NB4 (cell line): ENCODE results near the gene CCSER1.

Experiments used
- DNase-seq: peaks from one replicate; pipeline ENCODE4 v3.0.0; 2010; ENCODE audit warnings: low read depth
- H3K4me3 ChIP-seq: one replicate; pipeline ENCODE4 v1.5.1; 2011; ENCODE audit warnings: mild to moderate bottlenecking, low read depth, low read length, moderate library complexity
- MYC ChIP-seq: IDR thresholded peaks from 2 replicates; pipeline ENCODE4 v1.6.1; 2011; ENCODE audit warnings: low read depth, low read length
- POLR2A ChIP-seq: IDR thresholded peaks from 2 replicates; pipeline ENCODE4 v1.6.1; 2011; ENCODE audit warnings: mild to moderate bottlenecking; ENCODE audit not compliant: insufficient read length; ENCODE audit errors: extremely low read depth
- TF ChIP-seq, protein P1 (sequence below): IDR thresholded peaks from 2 replicates; pipeline ENCODE4 v1.6.1; 2011; ENCODE audit warnings: low read depth, low read length
- TF ChIP-seq, protein P2 (sequence below): IDR thresholded peaks from one replicate; pipeline ENCODE4 v1.5.1; 2012; ENCODE audit warnings: low read depth, low read length

Gene CCSER1

DNA sequence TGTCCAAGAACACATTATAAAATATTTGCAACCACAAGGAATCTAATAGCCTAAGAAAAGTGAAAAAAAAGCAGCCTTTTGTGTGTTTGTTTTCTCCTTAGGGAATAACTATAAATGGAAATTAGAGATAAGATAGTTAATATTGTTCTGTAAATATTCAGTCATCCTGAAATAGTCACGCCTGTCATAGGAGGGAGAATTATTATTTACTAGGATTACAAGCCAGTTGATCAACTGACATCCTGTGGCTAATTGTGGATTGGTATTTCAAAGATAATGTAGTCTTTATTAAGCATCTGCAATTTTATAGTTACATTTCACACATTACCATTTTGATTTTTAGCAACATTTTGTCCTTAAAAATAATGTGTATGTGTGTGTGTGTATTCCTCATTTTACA, 118.6 kb downstream of the CCSER1 start:
- TF ChIP-seq, protein P1, sequence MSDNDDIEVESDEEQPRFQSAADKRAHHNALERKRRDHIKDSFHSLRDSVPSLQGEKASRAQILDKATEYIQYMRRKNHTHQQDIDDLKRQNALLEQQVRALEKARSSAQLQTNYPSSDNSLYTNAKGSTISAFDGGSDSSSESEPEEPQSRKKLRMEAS: no peak
- TF ChIP-seq, protein P2, sequence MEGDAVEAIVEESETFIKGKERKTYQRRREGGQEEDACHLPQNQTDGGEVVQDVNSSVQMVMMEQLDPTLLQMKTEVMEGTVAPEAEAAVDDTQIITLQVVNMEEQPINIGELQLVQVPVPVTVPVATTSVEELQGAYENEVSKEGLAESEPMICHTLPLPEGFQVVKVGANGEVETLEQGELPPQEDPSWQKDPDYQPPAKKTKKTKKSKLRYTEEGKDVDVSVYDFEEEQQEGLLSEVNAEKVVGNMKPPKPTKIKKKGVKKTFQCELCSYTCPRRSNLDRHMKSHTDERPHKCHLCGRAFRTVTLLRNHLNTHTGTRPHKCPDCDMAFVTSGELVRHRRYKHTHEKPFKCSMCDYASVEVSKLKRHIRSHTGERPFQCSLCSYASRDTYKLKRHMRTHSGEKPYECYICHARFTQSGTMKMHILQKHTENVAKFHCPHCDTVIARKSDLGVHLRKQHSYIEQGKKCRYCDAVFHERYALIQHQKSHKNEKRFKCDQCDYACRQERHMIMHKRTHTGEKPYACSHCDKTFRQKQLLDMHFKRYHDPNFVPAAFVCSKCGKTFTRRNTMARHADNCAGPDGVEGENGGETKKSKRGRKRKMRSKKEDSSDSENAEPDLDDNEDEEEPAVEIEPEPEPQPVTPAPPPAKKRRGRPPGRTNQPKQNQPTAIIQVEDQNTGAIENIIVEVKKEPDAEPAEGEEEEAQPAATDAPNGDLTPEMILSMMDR: no peak
- TF ChIP-seq POLR2A (no peak), MYC (no peak)
- DNase-seq: no peak
- no peak overlapping the region for H3K4me3 ChIP-seq

DNA sequence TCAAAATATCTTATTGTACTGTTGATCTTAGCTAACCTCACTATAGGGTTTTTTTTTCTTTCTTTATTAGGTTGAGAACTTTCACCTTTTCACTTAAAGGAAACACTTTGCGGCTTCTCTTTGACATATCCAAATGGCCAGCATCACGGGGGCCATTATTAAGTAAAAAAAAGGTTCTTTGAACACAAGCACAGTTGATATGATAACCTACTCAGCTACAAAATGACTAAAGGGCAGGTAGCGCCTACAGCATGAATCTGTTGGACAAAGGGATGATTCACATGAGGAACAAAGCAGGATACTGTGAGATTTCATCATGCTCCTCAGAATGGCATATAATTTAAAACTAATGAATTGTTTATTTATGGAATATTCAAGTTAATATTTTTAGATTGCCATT, 119.6 kb downstream of the CCSER1 start:
- no peak for DNase-seq
- TF ChIP-seq, protein P1: no peak
- TF ChIP-seq MYC: no peak
- TF ChIP-seq, protein P2: no peak
- TF ChIP-seq POLR2A: no peak
- no peak overlapping the region for H3K4me3 ChIP-seq

DNA sequence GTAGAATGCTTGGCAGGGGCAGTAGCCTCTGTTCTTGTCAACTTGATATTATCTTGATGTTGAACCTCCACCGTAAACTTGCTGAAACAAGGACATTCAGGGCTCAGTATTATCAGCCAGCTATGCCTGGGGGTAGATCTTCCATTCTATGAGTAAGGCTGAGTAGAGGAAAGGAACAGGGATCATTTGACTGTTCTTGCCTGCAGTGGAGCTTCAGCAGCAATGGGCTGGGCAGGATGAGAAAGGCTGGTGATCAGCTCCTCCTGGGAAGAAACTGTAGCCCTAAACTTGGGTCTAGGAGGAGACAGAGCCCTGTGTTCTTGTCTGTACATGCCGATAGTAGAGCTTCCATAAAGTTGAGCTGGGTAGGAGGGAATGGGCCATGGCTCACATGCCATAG, 127.2 kb downstream of the CCSER1 start:
- no peak for TF ChIP-seq MYC
- TF ChIP-seq, protein P2: no peak
- TF ChIP-seq, protein P1: no peak
- no peak for TF ChIP-seq POLR2A
- no peak for DNase-seq
- no peak overlapping the region for H3K4me3 ChIP-seq

DNA sequence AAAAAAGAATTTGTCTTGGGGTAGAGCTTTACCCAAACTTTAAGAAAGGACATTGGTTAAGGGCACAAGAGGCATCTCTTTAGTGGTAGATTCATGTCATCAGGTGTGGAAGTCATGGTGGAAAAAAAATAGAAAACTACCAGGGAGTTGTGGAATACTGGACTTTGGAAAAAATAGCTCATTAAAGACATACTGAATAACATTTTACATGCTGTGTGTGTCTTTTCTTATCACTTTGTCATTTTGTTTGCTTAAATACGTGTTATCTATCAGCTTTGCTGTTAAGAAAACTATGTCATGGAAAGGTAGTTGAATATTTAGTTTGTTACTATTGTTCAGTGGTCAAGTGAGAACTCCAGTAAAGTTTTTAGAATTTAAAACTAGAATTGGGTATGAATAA, 147.0 kb downstream of the CCSER1 start:
- no peak for DNase-seq
- TF ChIP-seq POLR2A: no peak
- TF ChIP-seq, protein P1: no peak
- TF ChIP-seq MYC: no peak
- TF ChIP-seq, protein P2: no peak
- no peak overlapping the region for H3K4me3 ChIP-seq

DNA sequence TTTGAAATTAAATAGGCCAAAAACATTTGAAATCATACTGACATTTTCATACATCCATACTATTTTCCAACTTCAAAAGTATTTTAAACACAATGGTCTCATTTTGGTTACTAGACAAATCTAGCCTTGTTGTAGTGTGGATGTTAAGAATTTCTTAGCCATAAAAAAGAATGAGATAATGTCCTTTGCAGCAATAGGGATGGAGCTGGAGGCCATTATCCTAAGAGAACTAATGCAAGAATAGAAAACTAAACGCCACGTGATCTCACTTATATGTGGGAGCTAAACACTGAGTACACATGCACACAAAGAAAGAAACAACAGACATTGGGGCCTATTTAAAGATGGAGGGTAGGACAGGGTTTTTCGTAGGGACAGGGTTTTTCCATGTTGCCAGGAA, 153.8 kb downstream of the CCSER1 start:
- no peak for TF ChIP-seq POLR2A
- TF ChIP-seq, protein P1: no peak
- no peak for TF ChIP-seq MYC
- TF ChIP-seq, protein P2: no peak
- no peak overlapping the region for H3K4me3 ChIP-seq

More for the DNA sequence above, 153.8 kb downstream of the CCSER1 start:
- no peak for DNase-seq
